SKM-1 (cell line): ENCODE measurements around the gene GALNT1.

Source experiments
- DNase-seq: peaks from one replicate; lab custom pipeline; 2025; ENCODE audit not compliant: unreplicated experiment; lab: John Stamatoyannopoulos, UW

Gene GALNT1

GRCh38 chr18:35662293-35663062 lies 80.9 kb downstream of the GALNT1 start:
- no peak for DNase-seq

GRCh38 chr18:35671966-35672603 lies 90.5 kb downstream of the GALNT1 start:
- DNase-seq: no peak

- no peak for DNase-seq
Observed at GRCh38 chr18:35672897-35673296, 91.4 kb downstream of the GALNT1 start.

- DNase-seq: no peak
Observed at GRCh38 chr18:35673682-35674081, 92.1 kb downstream of the GALNT1 start.

GRCh38 chr18:35680139-35680551 lies 98.6 kb downstream of the GALNT1 start:
- no peak for DNase-seq

- no peak for DNase-seq
Observed at GRCh38 chr18:35682281-35682867, 100.8 kb downstream of the GALNT1 start.

- no peak for DNase-seq
Observed at GRCh38 chr18:35683021-35683420, 101.5 kb downstream of the GALNT1 start.

GRCh38 chr18:35688757-35689156 lies 107.2 kb downstream of the GALNT1 start:
- no peak for DNase-seq

GRCh38 chr18:35689728-35690127 lies 108.2 kb downstream of the GALNT1 start:
- DNase-seq: no peak

- no peak for DNase-seq
Observed at GRCh38 chr18:35691625-35692024, 110.1 kb downstream of the GALNT1 start.

GRCh38 chr18:35692866-35693265 lies 111.3 kb downstream of the GALNT1 start:
- no peak for DNase-seq

- DNase-seq: peak; percentile 44
Observed at GRCh38 chr18:35693829-35694228, 112.3 kb downstream of the GALNT1 start.

- no peak for DNase-seq
Observed at GRCh38 chr18:35694808-35695207, 113.3 kb downstream of the GALNT1 start.

GRCh38 chr18:35695384-35695783 lies 113.8 kb downstream of the GALNT1 start:
- DNase-seq: no peak

- no peak for DNase-seq
Observed at GRCh38 chr18:35695803-35696202, 114.3 kb downstream of the GALNT1 start.

GRCh38 chr18:35696307-35696706 lies 114.8 kb downstream of the GALNT1 start:
- no peak for DNase-seq

- DNase-seq: no peak
Observed at GRCh38 chr18:35697869-35698268, 116.3 kb downstream of the GALNT1 start.

GRCh38 chr18:35703043-35703688 lies 121.6 kb downstream of the GALNT1 start:
- no peak for DNase-seq

GRCh38 chr18:35705988-35706387 lies 124.4 kb downstream of the GALNT1 start:
- no peak for DNase-seq

GRCh38 chr18:35707247-35707646 lies 125.7 kb downstream of the GALNT1 start:
- DNase-seq: no peak

GRCh38 chr18:35707674-35708073 lies 126.1 kb downstream of the GALNT1 start:
- DNase-seq: no peak

GRCh38 chr18:35710581-35710980 lies 129.0 kb downstream of the GALNT1 start:
- DNase-seq: no peak
